Neural cell (in vitro differentiated cells): ENCODE results near the gene ZNF346. TPM values are rescaled to one million over a fixed set of nuclear protein-coding genes. Genes with fewer than 3 reads are reported as not detected.

ENCODE experiments used
- H2AFZ ChIP-seq: fragments of 200-600, 300-800 bp; sonication (generic), shearing (Covaris generic); 2 replicates; pipeline ENCODE4 v1.6.0; 2014; ENCODE audit warnings: low read depth, mild to moderate bottlenecking, antibody characterized with exemption, low read length, moderate library complexity
- H3F3A ChIP-seq: fragments of 200-600 bp; shearing (Covaris generic); 2 replicates; pipeline ENCODE4 v1.6.1; 2016; ENCODE audit warnings: mild to moderate bottlenecking, moderate library complexity, mixed read lengths, antibody characterized with exemption, low read length; ENCODE audit not compliant: insufficient read depth, poor library complexity, severe bottlenecking
- H3K27ac ChIP-seq: fragments of 200-600, 300-800 bp; sonication (generic), shearing (Covaris generic); 2 replicates; pipeline ENCODE4 v1.5.1; 2014; ENCODE audit warnings: mild to moderate bottlenecking, low read length, moderate library complexity
- H3K27me3 ChIP-seq: fragments of 300-800, 200-600 bp; sonication (generic), shearing (Covaris generic); 2 replicates; pipeline ENCODE4 v1.6.0; 2014; ENCODE audit warnings: mild to moderate bottlenecking, low read depth, low read length, moderate library complexity; ENCODE audit not compliant: insufficient read depth
- H3K36me3 ChIP-seq: fragments of 300-800, 200-600 bp; sonication (generic), shearing (Covaris generic); 2 replicates; pipeline ENCODE4 v1.5.1; 2014; ENCODE audit warnings: mild to moderate bottlenecking, antibody characterized with exemption, low read length, moderate library complexity; ENCODE audit not compliant: insufficient read depth
- H3K4me2 ChIP-seq: fragments of 300-800, 200-600 bp; sonication (generic), shearing (Covaris generic); 2 replicates; pipeline ENCODE4 v1.6.0; 2014; ENCODE audit warnings: mild to moderate bottlenecking, low read length
- H3K4me3 ChIP-seq: fragments of 300-800, 200-600 bp; sonication (generic), shearing (Covaris generic); 2 replicates; pipeline ENCODE4 v1.5.1; 2014; ENCODE audit warnings: mild to moderate bottlenecking, low read length, moderate library complexity
- H3K79me2 ChIP-seq: fragments of 200-600 bp; shearing (Covaris generic); replicated peaks from 2 replicates; pipeline ENCODE4 v1.6.0; 2014; ENCODE audit warnings: mild to moderate bottlenecking, low read length, moderate library complexity; ENCODE audit not compliant: insufficient read depth
- H3K9ac ChIP-seq: fragments of 300-800, 200-600 bp; sonication (generic), shearing (Covaris generic); 2 replicates; pipeline ENCODE4 v1.6.1; 2016; ENCODE audit warnings: mild to moderate bottlenecking, low read length, mixed read lengths
- H3K9me2 ChIP-seq: fragments of 200-600 bp; shearing (Covaris generic); 2 replicates; pipeline ENCODE4 v1.6.1; 2016; ENCODE audit warnings: mild to moderate bottlenecking, low read length, mixed read lengths; ENCODE audit not compliant: insufficient read depth
- H3K9me3 ChIP-seq: fragments of 200-600, 300-800 bp; sonication (generic), shearing (Covaris generic); 2 replicates; pipeline ENCODE4 v1.6.1; 2016; ENCODE audit warnings: mild to moderate bottlenecking, mixed run types, low read length, moderate library complexity, mixed read lengths
- H4K20me1 ChIP-seq: fragments of 200-600 bp; shearing (Covaris generic); 2 replicates; pipeline ENCODE4 v1.6.1; 2016; ENCODE audit warnings: mild to moderate bottlenecking, mixed run types; ENCODE audit not compliant: insufficient read depth
- CTCF ChIP-seq: fragments of 450-650 bp; IDR thresholded peaks from 2 replicates; pipeline ENCODE4 v1.5.1; 2014; ENCODE audit warnings: antibody characterized with exemption, mild to moderate bottlenecking, moderate library complexity; ENCODE audit not compliant: poor library complexity, severe bottlenecking
- EP300 ChIP-seq: fragments of 450-650 bp; conservative IDR thresholded peaks from 2 replicates; pipeline ENCODE4 v1.6.1; 2014; ENCODE audit warnings: antibody characterized with exemption, mild to moderate bottlenecking, moderate library complexity; ENCODE audit not compliant: poor library complexity, severe bottlenecking
- EZH2 ChIP-seq: fragments of 200-600, 300-800 bp; shearing (Covaris generic), sonication (generic); IDR thresholded peaks from 2 replicates; pipeline ENCODE4 v1.6.1; 2014; ENCODE audit warnings: antibody characterized with exemption, low read length, borderline replicate concordance, mild to moderate bottlenecking; ENCODE audit not compliant: insufficient read depth, poor library complexity, severe bottlenecking
- MXI1 ChIP-seq: fragments of 450-650 bp; conservative IDR thresholded peaks from 2 replicates; pipeline ENCODE4 v1.6.1; 2014; ENCODE audit warnings: antibody characterized with exemption, mild to moderate bottlenecking; ENCODE audit not compliant: poor library complexity, severe bottlenecking
- POLR2AphosphoS5 ChIP-seq: IDR thresholded peaks from 2 replicates; pipeline ENCODE4 v1.6.1; 2012
- RAD21 ChIP-seq: fragments of 450-650 bp; conservative IDR thresholded peaks from 2 replicates; pipeline ENCODE4 v1.6.1; 2014; ENCODE audit warnings: antibody characterized with exemption, mild to moderate bottlenecking, moderate library complexity
- REST ChIP-seq: IDR thresholded peaks from 2 replicates; pipeline ENCODE4 v1.6.1; 2012; ENCODE audit warnings: borderline replicate concordance
- SMC3 ChIP-seq: fragments of 450-650 bp; conservative IDR thresholded peaks from 2 replicates; pipeline ENCODE4 v1.6.1; 2014; ENCODE audit warnings: antibody characterized with exemption, mild to moderate bottlenecking, moderate library complexity; ENCODE audit not compliant: poor library complexity
- TAF1 ChIP-seq: IDR thresholded peaks from 2 replicates; pipeline ENCODE4 v1.6.1; 2012; ENCODE audit warnings: low read depth
- polyA plus RNA-seq: library from polyadenylated mRNA; depleted of rRNA; stranded (reverse); fragments of >200 nt; gene quantifications from 2 replicates; pipeline ENCODE4 v1.2.3, GENCODE V29; 2014

ZNF346 gene
- polyA plus RNA-seq, 1 donor from 2014 or later, result 40.1 TPM

DNA sequence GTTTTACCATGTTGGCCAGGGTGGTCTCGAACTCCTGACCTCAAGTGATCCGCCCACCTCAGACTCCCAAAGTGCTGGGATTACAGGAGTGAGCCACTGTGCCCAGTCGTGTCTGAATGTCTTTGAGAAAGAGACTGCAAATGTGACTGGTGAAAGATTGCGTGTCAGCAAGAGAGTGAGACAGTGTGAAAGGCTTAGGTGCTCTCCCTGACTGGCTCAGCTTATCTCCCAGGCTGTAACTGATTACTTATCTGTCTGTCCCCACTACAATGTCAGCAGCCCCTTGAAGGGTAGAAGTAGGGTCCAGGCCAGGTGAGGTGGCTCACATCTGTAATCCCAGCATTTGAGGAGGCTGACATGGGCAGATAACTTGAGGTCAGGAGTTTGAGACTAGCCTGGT lies 60.9 kb downstream of the ZNF346 start:
- Histone ChIP-seq H3K27me3 (peaks cover 8% of the 10 kb centered on the region), H3K36me3 (no peaks in the 10 kb centered on the region), H3F3A (no peaks in the 10 kb centered on the region), H3K79me2 (no peaks in the 10 kb centered on the region), H3K4me2 (no peak overlapping the region), H3K9me2 (no peaks in the 10 kb centered on the region), H3K9me3 (no peaks in the 10 kb centered on the region), H4K20me1 (no peaks in the 10 kb centered on the region), H3K27ac (no peak overlapping the region), H3K9ac (no peak overlapping the region), H3K4me3 (no peak overlapping the region), H2AFZ (no peak overlapping the region)
- no peak for TF ChIP-seq SMC3
- no peak for TF ChIP-seq MXI1
- TF ChIP-seq EP300, result no peak
- no peak for TF ChIP-seq REST
- TF ChIP-seq RAD21, result no peak
- TF ChIP-seq EZH2, result no peak

DNA sequence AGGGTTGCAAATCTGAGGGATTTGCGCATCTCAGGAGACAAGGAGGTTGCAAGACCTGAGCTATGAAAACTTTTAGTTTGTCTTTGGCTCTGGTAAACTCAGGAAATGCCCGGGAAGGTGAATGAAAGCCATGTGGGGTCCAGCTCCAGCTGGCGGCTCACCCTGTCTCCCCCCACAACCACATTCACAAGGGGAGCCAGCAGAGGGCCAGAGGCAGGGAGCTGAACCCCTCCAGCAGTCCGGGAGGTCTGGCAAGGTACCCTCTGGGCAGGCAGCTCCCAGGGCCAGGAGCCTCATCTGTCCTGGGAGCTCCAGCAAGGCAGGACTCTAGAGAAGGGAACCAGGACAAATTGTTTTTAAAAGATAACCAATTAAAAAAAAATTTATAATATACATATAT lies 61.7 kb downstream of the ZNF346 start:
- no peak overlapping the region for H3K27ac ChIP-seq
- H3K9me3 ChIP-seq, result no peaks in the 10 kb centered on the region
- H3K36me3 ChIP-seq, result no peaks in the 10 kb centered on the region
- no peak overlapping the region for H3K9ac ChIP-seq
- H3F3A ChIP-seq, result no peaks in the 10 kb centered on the region
- no peaks in the 10 kb centered on the region for H4K20me1 ChIP-seq
- H3K4me2 ChIP-seq, result no peak overlapping the region
- H3K9me2 ChIP-seq, result no peaks in the 10 kb centered on the region
- TF ChIP-seq TAF1 (no peak), REST (no peak), POLR2AphosphoS5 (no peak), CTCF (no peak), EP300 (no peak), RAD21 (no peak), EZH2 (no peak), SMC3 (no peak), MXI1 (no peak)
- H2AFZ ChIP-seq, result no peak overlapping the region
- no peaks in the 10 kb centered on the region for H3K79me2 ChIP-seq
- H3K27me3 ChIP-seq, result peaks cover 8% of the 10 kb centered on the region
- H3K4me3 ChIP-seq, result no peak overlapping the region
